ENCODE measurements around the gene SLAIN1.

GRCh38 chr13:77724092-77724491, 26.6 kb downstream of the SLAIN1 start:
- no peak for TF ChIP-seq EZH2 (IDR thresholded peaks at IDR 0.05; ENCODE audit: borderline replicate concordance, insufficient read depth, low read depth, low read length, poor library complexity, severe bottlenecking)
- TF ChIP-seq, protein P1, sequence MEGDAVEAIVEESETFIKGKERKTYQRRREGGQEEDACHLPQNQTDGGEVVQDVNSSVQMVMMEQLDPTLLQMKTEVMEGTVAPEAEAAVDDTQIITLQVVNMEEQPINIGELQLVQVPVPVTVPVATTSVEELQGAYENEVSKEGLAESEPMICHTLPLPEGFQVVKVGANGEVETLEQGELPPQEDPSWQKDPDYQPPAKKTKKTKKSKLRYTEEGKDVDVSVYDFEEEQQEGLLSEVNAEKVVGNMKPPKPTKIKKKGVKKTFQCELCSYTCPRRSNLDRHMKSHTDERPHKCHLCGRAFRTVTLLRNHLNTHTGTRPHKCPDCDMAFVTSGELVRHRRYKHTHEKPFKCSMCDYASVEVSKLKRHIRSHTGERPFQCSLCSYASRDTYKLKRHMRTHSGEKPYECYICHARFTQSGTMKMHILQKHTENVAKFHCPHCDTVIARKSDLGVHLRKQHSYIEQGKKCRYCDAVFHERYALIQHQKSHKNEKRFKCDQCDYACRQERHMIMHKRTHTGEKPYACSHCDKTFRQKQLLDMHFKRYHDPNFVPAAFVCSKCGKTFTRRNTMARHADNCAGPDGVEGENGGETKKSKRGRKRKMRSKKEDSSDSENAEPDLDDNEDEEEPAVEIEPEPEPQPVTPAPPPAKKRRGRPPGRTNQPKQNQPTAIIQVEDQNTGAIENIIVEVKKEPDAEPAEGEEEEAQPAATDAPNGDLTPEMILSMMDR (IDR thresholded peaks at IDR 0.05) = no peak
